H4 (cell line): ENCODE data around the gene WFDC13. TPM values are rescaled to one million over a fixed set of nuclear protein-coding genes. Genes with fewer than 3 reads are reported as not detected.

Experiments used
- total RNA-seq: library from RNA; depleted of rRNA; stranded (reverse); fragments of >200 nt; shearing (Covaris generic); gene quantifications from 2 replicates; pipeline ENCODE4 v1.2.3, GENCODE V29; 2014; rRNA removed

Gene WFDC13
- total RNA-seq, 1 experiment from 2014 or later = not detected

Other genes starting within 250 kb of the WFDC13 start
- gene WFDC2, start 232.3 kb upstream of the WFDC13 start, total RNA-seq = not detected in 2 replicates
- not detected in 2 replicates for gene SPINT3, start 186.4 kb upstream of the WFDC13 start, total RNA-seq
- not detected in 2 replicates for gene WFDC6, start 162.6 kb upstream of the WFDC13 start, total RNA-seq
- not detected in 2 replicates for gene EPPIN, start 154.6 kb upstream of the WFDC13 start, total RNA-seq
- not detected in 2 replicates for gene WFDC8, start 122.8 kb upstream of the WFDC13 start, total RNA-seq
- gene WFDC10A, start 72.3 kb upstream of the WFDC13 start, total RNA-seq = not detected in 2 replicates
- not detected in 2 replicates for gene WFDC9, start 70.8 kb upstream of the WFDC13 start, total RNA-seq
- not detected in 2 replicates for gene WFDC11, start 31.8 kb upstream of the WFDC13 start, total RNA-seq
- not detected in 2 replicates for gene WFDC10B, start 3.0 kb downstream of the WFDC13 start, total RNA-seq
- gene SPINT4, start 20.3 kb downstream of the WFDC13 start, total RNA-seq = not detected in 2 replicates
- 0.52 and 9.8 TPM in 2 replicates for gene WFDC3, start 89.8 kb downstream of the WFDC13 start, total RNA-seq
- gene DNTTIP1, start 89.9 kb downstream of the WFDC13 start, total RNA-seq = 22.4 and 22.6 TPM in 2 replicates
- 194 and 288 TPM in 2 replicates for gene UBE2C, start 110.6 kb downstream of the WFDC13 start, total RNA-seq
- not detected in 2 replicates for gene TNNC2, start 125.3 kb downstream of the WFDC13 start, total RNA-seq
- gene SNX21, start 131.8 kb downstream of the WFDC13 start, total RNA-seq = 17.1 and 22.3 TPM in 2 replicates
- 43.1 and 47.4 TPM in 2 replicates for gene ACOT8, start 155.4 kb downstream of the WFDC13 start, total RNA-seq
- gene ZSWIM3, start 155.6 kb downstream of the WFDC13 start, total RNA-seq = 3.5 and 4.6 TPM in 2 replicates
- gene ZSWIM1, start 179.2 kb downstream of the WFDC13 start, total RNA-seq = 7.2 and 10.2 TPM in 2 replicates
- gene SPATA25, start 185.6 kb downstream of the WFDC13 start, total RNA-seq = 0.12 and 1.0 TPM in 2 replicates
- gene NEURL2, start 189.2 kb downstream of the WFDC13 start, total RNA-seq = 0.99 and 1.8 TPM in 2 replicates
- 102 and 150 TPM in 2 replicates for gene CTSA, start 189.3 kb downstream of the WFDC13 start, total RNA-seq
- 1.1 and 2.2 TPM in 2 replicates for gene PLTP, start 210.1 kb downstream of the WFDC13 start, total RNA-seq
- gene PCIF1, start 232.6 kb downstream of the WFDC13 start, total RNA-seq = 5.2 and 7.7 TPM in 2 replicates